HL-60 (cell line): Measurements from ENCODE around the gene SHE.

Source experiments
- GABPA ChIP-seq: IDR thresholded peaks from 2 replicates; pipeline ENCODE4 v1.6.1; 2012; ENCODE audit warnings: low read depth
- POLR2AphosphoS5 ChIP-seq: IDR thresholded peaks from 2 replicates; pipeline ENCODE4 v1.6.1; 2012; ENCODE audit warnings: low read depth
- SPI1 ChIP-seq: IDR thresholded peaks from 2 replicates; pipeline ENCODE4 v1.6.1; 2012; ENCODE audit warnings: low read depth, mild to moderate bottlenecking, borderline replicate concordance
- TF ChIP-seq, protein P1 (sequence below): IDR thresholded peaks from one replicate; pipeline ENCODE4 v1.5.1; 2011; ENCODE audit warnings: low read length, control low read depth, inconsistent platforms; ENCODE audit not compliant: insufficient read depth
- TF ChIP-seq, protein P2 (sequence below): IDR thresholded peaks from 2 replicates; pipeline ENCODE4 v1.6.1; 2012; ENCODE audit warnings: low read depth; ENCODE audit not compliant: insufficient replicate concordance

DNA sequence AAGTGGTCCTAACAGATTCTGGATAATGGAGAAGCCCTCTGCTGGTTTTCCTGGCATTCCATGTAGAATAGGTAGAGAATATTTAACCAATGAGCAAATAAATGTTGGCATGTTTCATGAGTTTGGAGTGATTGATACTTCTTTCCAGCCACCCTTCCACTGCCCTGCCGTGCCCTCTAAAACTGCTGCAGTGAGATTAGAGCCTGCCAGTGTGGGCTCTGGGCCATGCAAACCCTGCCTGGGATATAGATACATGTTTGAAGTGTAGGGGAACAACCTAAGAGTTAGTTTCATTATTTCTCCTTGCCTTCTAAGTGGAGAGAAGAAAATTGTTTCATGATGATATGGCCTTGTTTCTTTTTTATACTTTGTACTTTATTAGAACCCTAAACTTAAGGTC is 45.8 kb upstream of the SHE start:
- TF ChIP-seq, protein P1, sequence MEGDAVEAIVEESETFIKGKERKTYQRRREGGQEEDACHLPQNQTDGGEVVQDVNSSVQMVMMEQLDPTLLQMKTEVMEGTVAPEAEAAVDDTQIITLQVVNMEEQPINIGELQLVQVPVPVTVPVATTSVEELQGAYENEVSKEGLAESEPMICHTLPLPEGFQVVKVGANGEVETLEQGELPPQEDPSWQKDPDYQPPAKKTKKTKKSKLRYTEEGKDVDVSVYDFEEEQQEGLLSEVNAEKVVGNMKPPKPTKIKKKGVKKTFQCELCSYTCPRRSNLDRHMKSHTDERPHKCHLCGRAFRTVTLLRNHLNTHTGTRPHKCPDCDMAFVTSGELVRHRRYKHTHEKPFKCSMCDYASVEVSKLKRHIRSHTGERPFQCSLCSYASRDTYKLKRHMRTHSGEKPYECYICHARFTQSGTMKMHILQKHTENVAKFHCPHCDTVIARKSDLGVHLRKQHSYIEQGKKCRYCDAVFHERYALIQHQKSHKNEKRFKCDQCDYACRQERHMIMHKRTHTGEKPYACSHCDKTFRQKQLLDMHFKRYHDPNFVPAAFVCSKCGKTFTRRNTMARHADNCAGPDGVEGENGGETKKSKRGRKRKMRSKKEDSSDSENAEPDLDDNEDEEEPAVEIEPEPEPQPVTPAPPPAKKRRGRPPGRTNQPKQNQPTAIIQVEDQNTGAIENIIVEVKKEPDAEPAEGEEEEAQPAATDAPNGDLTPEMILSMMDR = no peak
- TF ChIP-seq GABPA (no peak), POLR2AphosphoS5 (no peak), SPI1 (no peak)
- TF ChIP-seq, protein P2, sequence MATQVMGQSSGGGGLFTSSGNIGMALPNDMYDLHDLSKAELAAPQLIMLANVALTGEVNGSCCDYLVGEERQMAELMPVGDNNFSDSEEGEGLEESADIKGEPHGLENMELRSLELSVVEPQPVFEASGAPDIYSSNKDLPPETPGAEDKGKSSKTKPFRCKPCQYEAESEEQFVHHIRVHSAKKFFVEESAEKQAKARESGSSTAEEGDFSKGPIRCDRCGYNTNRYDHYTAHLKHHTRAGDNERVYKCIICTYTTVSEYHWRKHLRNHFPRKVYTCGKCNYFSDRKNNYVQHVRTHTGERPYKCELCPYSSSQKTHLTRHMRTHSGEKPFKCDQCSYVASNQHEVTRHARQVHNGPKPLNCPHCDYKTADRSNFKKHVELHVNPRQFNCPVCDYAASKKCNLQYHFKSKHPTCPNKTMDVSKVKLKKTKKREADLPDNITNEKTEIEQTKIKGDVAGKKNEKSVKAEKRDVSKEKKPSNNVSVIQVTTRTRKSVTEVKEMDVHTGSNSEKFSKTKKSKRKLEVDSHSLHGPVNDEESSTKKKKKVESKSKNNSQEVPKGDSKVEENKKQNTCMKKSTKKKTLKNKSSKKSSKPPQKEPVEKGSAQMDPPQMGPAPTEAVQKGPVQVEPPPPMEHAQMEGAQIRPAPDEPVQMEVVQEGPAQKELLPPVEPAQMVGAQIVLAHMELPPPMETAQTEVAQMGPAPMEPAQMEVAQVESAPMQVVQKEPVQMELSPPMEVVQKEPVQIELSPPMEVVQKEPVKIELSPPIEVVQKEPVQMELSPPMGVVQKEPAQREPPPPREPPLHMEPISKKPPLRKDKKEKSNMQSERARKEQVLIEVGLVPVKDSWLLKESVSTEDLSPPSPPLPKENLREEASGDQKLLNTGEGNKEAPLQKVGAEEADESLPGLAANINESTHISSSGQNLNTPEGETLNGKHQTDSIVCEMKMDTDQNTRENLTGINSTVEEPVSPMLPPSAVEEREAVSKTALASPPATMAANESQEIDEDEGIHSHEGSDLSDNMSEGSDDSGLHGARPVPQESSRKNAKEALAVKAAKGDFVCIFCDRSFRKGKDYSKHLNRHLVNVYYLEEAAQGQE = no peak
